K562 (cell line): ENCODE results near the gene EDDM13. TPM values are rescaled to one million over a fixed set of nuclear protein-coding genes. Genes with fewer than 3 reads are reported as not detected.

Experiments used
- C11orf30 ChIP-seq: fragments of 450-650 bp; IDR thresholded peaks from 2 replicates; pipeline ENCODE4 v1.6.1; 2016; ENCODE audit warnings: low read depth, mild to moderate bottlenecking
- HDAC1 ChIP-seq, 2 experiments: fragments of 450-650 bp; IDR thresholded peaks; 2 replicates each; pipeline ENCODE4 v1.6.1; 2016 to 2017; ENCODE audit warnings: inconsistent platforms in 1 of 2, mild to moderate bottlenecking in 1 of 2, moderate library complexity in 1 of 2
- HDAC2 ChIP-seq: fragments of 450-650 bp; IDR thresholded peaks from 2 replicates; pipeline ENCODE4 v1.6.1; 2016; ENCODE audit warnings: mild to moderate bottlenecking
- IRF2 ChIP-seq: sonication (generic); formaldehyde crosslinking; IDR thresholded peaks from 2 replicates; pipeline ENCODE4 v1.8.1; 2022; ENCODE audit warnings: mild to moderate bottlenecking, missing genetic modification reagents
- KDM4B ChIP-seq, 2 experiments: fragments of 450-650 bp in 1 of 2; sonication (generic) in 1 of 2; IDR thresholded peaks; 2 replicates each; pipeline ENCODE4 v1.6.1; 2016 to 2017; ENCODE audit warnings: borderline replicate concordance in 2 of 2, antibody characterized with exemption in 1 of 2, low read depth in 1 of 2, mild to moderate bottlenecking in 1 of 2
- MED1 ChIP-seq: sonication (generic); formaldehyde crosslinking; IDR thresholded peaks from 2 replicates; pipeline ENCODE4 v1.8.1; 2023; ENCODE audit warnings: missing genetic modification reagents, borderline replicate concordance
- POLR2B ChIP-seq: fragments of 450-650 bp; IDR thresholded peaks from 2 replicates; pipeline ENCODE4 v1.6.1; 2018; ENCODE audit warnings: low read depth; ENCODE audit not compliant: partially characterized antibody
- PTTG1 ChIP-seq: fragments of 450-650 bp; IDR thresholded peaks from 2 replicates; pipeline ENCODE4 v1.6.1; 2016; ENCODE audit warnings: low read depth, mild to moderate bottlenecking, missing genetic modification characterization, missing compliant biosample characterization
- RCOR1 ChIP-seq, 2 experiments: IDR thresholded peaks; 2 replicates each; pipeline ENCODE4 v1.6.1; 2012; ENCODE audit warnings: low read depth in 2 of 2, low read length in 2 of 2, borderline replicate concordance in 1 of 2, improper control_type of control experiment in 1 of 2
- YY1 ChIP-seq, 3 experiments: IDR thresholded peaks; 2 replicates each; pipeline ENCODE4 v1.6.1; 2011; ENCODE audit warnings: low read length in 2 of 3, mild to moderate bottlenecking in 2 of 3, moderate library complexity in 2 of 3, borderline replicate concordance in 1 of 3, control low read depth in 1 of 3, low read depth in 1 of 3; ENCODE audit not compliant: insufficient read depth in 3 of 3, insufficient replicate concordance in 2 of 3, control insufficient read depth in 1 of 3, insufficient read length in 1 of 3; ENCODE audit errors: extremely low read depth in 1 of 3
- polyA plus RNA-seq, 8 experiments: library from polyadenylated mRNA; depleted of rRNA in 4 of 8; stranded (reverse) in 5 of 8; unstranded in 3 of 8; fragments of >200 nt; fragmentation: Nextera tagmentation in 2 of 8; fragmentation: Illumina TruSeq in 1 of 8; extraction: Ambion mirVana in 2 of 8; extraction: Trizol in 1 of 8; gene quantifications; 2 replicates each; pipeline versions ENCODE4 v1.2.1 to v1.2.3, GENCODE V29; 2011 to 2014; ENCODE audit warnings: inconsistent platforms in 1 of 8, missing spikeins in 1 of 8
- total RNA-seq, 7 experiments: library from RNA; depleted of rRNA in 6 of 7; stranded (reverse); fragments of >200 nt in 6 of 7; fragmentation: Illumina TruSeq in 2 of 7; extraction: Trizol in 2 of 7; gene quantifications; 2 replicates each; pipeline versions ENCODE4 v1.2.1 to v1.2.3, GENCODE V29; 2011 to 2021; ENCODE audit warnings: low replicate concordance in 1 of 7
- TF ChIP-seq, protein P1 (sequence below): sonication (generic); formaldehyde crosslinking; IDR thresholded peaks from 2 replicates; pipeline ENCODE4 v1.8.0; 2022; ENCODE audit warnings: mild to moderate bottlenecking, missing genetic modification reagents
- TF ChIP-seq, protein P2 (sequence below): sonication (generic); formaldehyde crosslinking; IDR thresholded peaks from 2 replicates; pipeline ENCODE4 v1.9.0; 2022; ENCODE audit warnings: mild to moderate bottlenecking, missing genetic modification reagents
- TF ChIP-seq, protein P3 (sequence below): fragments of 450-650 bp; IDR thresholded peaks from 2 replicates; pipeline ENCODE4 v1.6.1; 2017; ENCODE audit warnings: mild to moderate bottlenecking, moderate library complexity
- TF ChIP-seq, protein P4 (sequence below), 2 experiments: fragments of 450-650 bp; formaldehyde crosslinking in 1 of 2; IDR thresholded peaks; 2 replicates each; pipeline versions ENCODE4 v1.4.0 to v1.6.1; 2014 to 2020; ENCODE audit warnings: mild to moderate bottlenecking in 2 of 2, borderline replicate concordance in 1 of 2, low read depth in 1 of 2

EDDM13 gene
- total and polyA plus RNA-seq, 9 of the 15 experiments (the other 6 are each of a cell fraction or from before 2014, with no cell fraction given): 2.0 to 7.7 (median 4.1) TPM

DNA sequence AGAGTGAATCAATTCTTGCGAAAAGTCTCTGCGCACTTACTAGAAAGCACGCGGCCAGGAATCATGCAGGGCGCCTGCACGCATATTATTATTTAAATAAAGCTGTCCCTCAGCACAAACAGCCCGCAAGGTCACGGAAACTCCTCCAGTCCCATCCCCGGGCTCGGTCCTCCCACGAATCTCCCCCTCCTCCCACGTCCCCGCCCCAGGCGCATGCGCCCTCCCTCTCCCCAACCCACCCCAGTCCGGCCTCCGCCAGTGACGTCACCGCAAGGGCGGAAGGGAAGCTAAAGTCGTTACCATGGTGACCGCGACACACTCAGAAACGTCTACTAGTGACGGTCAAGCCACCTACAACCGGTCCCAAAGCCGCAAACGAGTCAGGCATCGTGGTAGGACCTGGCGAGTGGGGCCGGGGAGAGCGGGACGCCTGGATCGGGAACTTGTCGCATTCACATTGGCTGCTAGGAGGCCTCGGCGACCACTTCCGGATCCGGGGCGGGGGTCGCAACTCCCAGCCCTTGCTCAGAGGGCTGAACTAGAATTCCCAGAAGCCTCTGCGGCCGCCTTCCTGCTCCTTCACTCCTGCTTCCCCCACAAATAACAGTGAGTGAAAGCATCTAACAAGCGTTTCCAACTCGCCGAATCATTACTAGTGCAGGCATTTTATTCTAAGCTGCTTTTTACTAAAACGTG is 42.0 kb downstream of the EDDM13 start, which contains the start of gene ZSCAN5A (continued):
- TF ChIP-seq, protein P1, sequence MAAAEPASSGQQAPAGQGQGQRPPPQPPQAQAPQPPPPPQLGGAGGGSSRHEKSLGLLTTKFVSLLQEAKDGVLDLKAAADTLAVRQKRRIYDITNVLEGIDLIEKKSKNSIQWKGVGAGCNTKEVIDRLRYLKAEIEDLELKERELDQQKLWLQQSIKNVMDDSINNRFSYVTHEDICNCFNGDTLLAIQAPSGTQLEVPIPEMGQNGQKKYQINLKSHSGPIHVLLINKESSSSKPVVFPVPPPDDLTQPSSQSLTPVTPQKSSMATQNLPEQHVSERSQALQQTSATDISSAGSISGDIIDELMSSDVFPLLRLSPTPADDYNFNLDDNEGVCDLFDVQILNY: no peak
- TF ChIP-seq, protein P2, sequence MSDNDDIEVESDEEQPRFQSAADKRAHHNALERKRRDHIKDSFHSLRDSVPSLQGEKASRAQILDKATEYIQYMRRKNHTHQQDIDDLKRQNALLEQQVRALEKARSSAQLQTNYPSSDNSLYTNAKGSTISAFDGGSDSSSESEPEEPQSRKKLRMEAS (CRISPR knock-in tag): peak; percentile 8; the same call in 1 of the 2 replicates
- TF ChIP-seq IRF2 (CRISPR knock-in tag) (no peak), KDM4B (IDR thresholded peaks at IDR 0.05; ENCODE audit: borderline replicate concordance in 2 of 2, low read depth in 1 of 2) (peak in 1 of 2 experiments; percentile 93; a peak in 2 of 4 replicates), C11orf30 (peak; percentile 67; the same call in 1 of the 2 replicates), HDAC1 (IDR thresholded peaks at IDR 0.05) (peak in 1 of 2 experiments; percentile 86; a peak in 2 of 4 replicates), YY1 (IDR thresholded peaks at IDR 0.05; ENCODE audit: borderline replicate concordance in 1 of 3, control insufficient read depth in 1 of 3, extremely low read depth in 1 of 3, insufficient read depth in 3 of 3, insufficient read length in 1 of 3, insufficient replicate concordance in 2 of 3, low read depth in 1 of 3, low read length in 2 of 3) (peak in 1 of 3 experiments; percentile 42), MED1 (CRISPR knock-in tag) (no peak), POLR2B (peak; percentile 65), RCOR1 (IDR thresholded peaks at IDR 0.05; ENCODE audit: borderline replicate concordance in 1 of 2, low read depth in 2 of 2, low read length in 2 of 2) (0 out of 4 replicates have a peak, but pooled peaks of 1 of the 2 experiments have one; percentile 20), HDAC2 (0 out of 2 replicates have a peak, but pooled peaks have one; percentile 59), PTTG1 (0 out of 2 replicates have a peak, but pooled peaks have one; percentile 35)
- TF ChIP-seq, protein P3, sequence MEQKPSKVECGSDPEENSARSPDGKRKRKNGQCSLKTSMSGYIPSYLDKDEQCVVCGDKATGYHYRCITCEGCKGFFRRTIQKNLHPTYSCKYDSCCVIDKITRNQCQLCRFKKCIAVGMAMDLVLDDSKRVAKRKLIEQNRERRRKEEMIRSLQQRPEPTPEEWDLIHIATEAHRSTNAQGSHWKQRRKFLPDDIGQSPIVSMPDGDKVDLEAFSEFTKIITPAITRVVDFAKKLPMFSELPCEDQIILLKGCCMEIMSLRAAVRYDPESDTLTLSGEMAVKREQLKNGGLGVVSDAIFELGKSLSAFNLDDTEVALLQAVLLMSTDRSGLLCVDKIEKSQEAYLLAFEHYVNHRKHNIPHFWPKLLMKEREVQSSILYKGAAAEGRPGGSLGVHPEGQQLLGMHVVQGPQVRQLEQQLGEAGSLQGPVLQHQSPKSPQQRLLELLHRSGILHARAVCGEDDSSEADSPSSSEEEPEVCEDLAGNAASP: no peak
- TF ChIP-seq, protein P4, sequence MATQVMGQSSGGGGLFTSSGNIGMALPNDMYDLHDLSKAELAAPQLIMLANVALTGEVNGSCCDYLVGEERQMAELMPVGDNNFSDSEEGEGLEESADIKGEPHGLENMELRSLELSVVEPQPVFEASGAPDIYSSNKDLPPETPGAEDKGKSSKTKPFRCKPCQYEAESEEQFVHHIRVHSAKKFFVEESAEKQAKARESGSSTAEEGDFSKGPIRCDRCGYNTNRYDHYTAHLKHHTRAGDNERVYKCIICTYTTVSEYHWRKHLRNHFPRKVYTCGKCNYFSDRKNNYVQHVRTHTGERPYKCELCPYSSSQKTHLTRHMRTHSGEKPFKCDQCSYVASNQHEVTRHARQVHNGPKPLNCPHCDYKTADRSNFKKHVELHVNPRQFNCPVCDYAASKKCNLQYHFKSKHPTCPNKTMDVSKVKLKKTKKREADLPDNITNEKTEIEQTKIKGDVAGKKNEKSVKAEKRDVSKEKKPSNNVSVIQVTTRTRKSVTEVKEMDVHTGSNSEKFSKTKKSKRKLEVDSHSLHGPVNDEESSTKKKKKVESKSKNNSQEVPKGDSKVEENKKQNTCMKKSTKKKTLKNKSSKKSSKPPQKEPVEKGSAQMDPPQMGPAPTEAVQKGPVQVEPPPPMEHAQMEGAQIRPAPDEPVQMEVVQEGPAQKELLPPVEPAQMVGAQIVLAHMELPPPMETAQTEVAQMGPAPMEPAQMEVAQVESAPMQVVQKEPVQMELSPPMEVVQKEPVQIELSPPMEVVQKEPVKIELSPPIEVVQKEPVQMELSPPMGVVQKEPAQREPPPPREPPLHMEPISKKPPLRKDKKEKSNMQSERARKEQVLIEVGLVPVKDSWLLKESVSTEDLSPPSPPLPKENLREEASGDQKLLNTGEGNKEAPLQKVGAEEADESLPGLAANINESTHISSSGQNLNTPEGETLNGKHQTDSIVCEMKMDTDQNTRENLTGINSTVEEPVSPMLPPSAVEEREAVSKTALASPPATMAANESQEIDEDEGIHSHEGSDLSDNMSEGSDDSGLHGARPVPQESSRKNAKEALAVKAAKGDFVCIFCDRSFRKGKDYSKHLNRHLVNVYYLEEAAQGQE (IDR thresholded peaks at IDR 0.05; ENCODE audit: borderline replicate concordance): no peak
- TF ChIP-seq, protein P4 (CRISPR knock-in tag; IDR thresholded peaks at IDR 0.05; ENCODE audit: low read depth): peak; percentile 52; the same call in 1 of the 2 replicates
